Measurements from ENCODE around the gene U2AF1L4. TPM values are rescaled to one million over a fixed set of nuclear protein-coding genes. Genes with fewer than 3 reads are reported as not detected.

The U2AF1L4 gene
- total RNA-seq, 4 donors from 2014 or later, result 18.8 to 45.5 (median 21.9) TPM

DNA sequence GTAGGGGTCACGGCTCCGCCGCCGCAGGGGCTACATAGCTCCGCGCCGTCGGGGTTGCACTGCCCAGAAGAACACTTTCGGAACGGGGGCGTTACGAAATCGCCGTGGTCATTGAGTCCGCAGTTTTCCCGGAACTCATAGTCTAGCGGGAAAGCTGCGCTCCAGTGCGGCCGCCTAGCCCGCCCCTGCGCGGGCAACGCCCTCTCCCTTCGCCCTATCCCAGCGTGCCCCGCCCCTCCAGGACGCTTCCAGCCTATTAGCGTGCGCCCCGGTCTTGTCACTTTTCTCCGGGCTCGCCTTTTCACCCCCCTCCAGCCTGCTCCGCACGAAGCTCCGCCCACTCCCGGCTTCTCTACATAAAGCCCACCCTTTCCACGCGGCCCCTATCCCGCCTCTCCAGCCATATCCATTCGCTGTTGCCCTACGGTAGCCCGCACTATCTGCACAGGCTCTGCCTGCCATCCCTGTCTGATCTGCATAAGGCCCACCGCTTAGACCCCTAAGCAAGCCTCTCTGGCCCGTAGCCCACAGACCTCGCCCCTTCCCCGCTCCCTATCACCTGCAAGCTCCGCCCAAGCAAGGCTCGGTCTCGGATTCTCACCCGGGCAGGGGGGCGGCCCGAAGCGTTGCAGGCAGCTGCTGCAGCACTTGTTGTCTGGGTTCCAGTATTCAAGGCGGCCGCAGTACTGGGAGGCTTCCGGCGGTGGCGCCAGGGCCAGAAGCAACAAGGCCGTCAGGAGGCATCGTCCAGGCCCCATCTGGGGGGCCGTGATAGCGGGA, 4.6 kb downstream of the U2AF1L4 start:
- peak overlapping the region; percentile 69 for H3K4me3 ChIP-seq
- peaks cover 32% of the 10 kb centered on the region for H3K36me3 ChIP-seq
- TF ChIP-seq EP300 (IDR thresholded peaks at IDR 0.05) (peak; percentile 17), POLR2AphosphoS5 (IDR thresholded peaks at IDR 0.05) (peak in 2 of 3 donors; percentile 65 to 86), POLR2A (IDR thresholded peaks at IDR 0.05) (peak in 1 of 2 donors; percentile 41)
- TF ChIP-seq, protein P1, sequence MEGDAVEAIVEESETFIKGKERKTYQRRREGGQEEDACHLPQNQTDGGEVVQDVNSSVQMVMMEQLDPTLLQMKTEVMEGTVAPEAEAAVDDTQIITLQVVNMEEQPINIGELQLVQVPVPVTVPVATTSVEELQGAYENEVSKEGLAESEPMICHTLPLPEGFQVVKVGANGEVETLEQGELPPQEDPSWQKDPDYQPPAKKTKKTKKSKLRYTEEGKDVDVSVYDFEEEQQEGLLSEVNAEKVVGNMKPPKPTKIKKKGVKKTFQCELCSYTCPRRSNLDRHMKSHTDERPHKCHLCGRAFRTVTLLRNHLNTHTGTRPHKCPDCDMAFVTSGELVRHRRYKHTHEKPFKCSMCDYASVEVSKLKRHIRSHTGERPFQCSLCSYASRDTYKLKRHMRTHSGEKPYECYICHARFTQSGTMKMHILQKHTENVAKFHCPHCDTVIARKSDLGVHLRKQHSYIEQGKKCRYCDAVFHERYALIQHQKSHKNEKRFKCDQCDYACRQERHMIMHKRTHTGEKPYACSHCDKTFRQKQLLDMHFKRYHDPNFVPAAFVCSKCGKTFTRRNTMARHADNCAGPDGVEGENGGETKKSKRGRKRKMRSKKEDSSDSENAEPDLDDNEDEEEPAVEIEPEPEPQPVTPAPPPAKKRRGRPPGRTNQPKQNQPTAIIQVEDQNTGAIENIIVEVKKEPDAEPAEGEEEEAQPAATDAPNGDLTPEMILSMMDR (IDR thresholded peaks at IDR 0.05), result no peak
- H3K27me3 ChIP-seq, result no peaks in the 10 kb centered on the region
- WGBS, result under 1% methylated on average over 54 of the region's 63 CpGs
- H3K27ac ChIP-seq, result peak overlapping the region; percentile 79
- DNase-seq (ENCODE audit: low spot score in 2 of 2), result peak; percentile 99
- peaks cover 29% of the 10 kb centered on the region for H3K4me1 ChIP-seq
- no peaks in the 10 kb centered on the region for H3K9me3 ChIP-seq

DNA sequence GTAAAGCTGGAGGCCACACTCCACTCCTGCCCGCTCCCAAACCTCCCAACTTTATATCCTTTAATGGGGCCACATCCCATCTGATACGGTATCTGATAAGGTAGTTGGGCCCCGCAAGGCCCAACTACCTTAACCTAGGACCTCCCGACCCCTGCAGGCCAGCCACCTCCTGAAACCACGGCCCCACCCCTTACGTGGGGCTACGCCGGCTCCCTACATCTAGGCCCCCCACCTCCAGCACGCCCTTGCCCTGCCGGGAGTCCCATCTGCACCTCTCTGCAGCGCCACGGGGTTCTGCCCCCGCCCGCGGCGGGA, 5.2 kb downstream of the U2AF1L4 start:
- no peak for DNase-seq (ENCODE audit: low spot score in 2 of 2)
- peaks cover 28% of the 10 kb centered on the region for H3K4me1 ChIP-seq
- TF ChIP-seq, protein P1 (IDR thresholded peaks at IDR 0.05), result no peak
- no peak for TF ChIP-seq EP300 (IDR thresholded peaks at IDR 0.05)
- no peak for TF ChIP-seq POLR2AphosphoS5 (IDR thresholded peaks at IDR 0.05)
- peak overlapping the region; percentile 79 for H3K27ac ChIP-seq
- H3K27me3 ChIP-seq, result no peaks in the 10 kb centered on the region
- no peaks in the 10 kb centered on the region for H3K9me3 ChIP-seq
- WGBS, result 2% methylated on average over 7 of the region's 16 CpGs
- peaks cover 38% of the 10 kb centered on the region for H3K36me3 ChIP-seq
- peak overlapping the region; percentile 69 for H3K4me3 ChIP-seq

DNA sequence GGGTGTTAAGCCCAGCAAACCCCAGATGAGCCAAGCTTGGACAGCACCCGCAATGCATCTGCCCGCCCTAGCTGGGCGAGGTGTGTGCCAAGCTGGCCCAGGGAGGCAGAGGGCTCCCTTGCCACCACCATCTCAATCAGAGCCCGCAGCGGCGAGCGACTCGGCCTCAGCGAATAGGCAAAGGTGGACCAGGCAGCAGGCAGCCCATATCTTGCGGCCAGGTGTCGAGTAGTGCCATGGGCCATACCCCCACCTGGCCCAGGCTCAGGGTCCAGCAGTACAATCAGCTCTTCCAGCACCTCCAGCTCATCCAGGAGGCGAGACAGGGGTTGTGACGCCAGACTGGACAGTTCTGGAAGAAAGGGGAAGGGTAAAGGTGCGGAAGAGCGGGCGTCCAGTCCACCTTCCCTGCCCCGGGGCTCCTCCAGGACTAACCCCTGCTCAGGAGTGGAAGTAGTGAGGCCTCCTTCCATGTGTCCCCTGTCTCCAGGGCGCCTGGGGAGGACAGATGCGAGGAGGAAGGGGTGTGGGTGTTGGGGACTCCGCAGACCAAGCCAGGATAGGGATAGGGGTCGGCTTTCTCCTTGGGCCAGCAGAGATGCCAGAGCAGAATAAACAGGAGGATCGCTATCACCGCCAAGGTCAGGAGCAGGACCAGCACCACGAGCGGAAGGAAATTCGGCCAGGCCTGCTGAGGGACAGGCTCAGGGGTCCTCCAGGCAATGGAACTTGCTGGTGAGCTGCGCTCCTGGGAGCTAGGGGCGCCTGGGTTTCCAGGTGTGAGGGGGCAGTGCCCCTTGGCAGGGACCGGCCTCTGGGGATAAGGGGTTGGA, 5.7 kb downstream of the U2AF1L4 start:
- peaks cover 43% of the 10 kb centered on the region for H3K36me3 ChIP-seq
- no peak for DNase-seq (ENCODE audit: low spot score in 2 of 2)
- H3K27ac ChIP-seq, result peak overlapping the region; percentile 79
- H3K27me3 ChIP-seq, result no peaks in the 10 kb centered on the region
- TF ChIP-seq POLR2A (IDR thresholded peaks at IDR 0.05), result no peak
- no peak for TF ChIP-seq POLR2AphosphoS5 (IDR thresholded peaks at IDR 0.05)
- TF ChIP-seq EP300 (IDR thresholded peaks at IDR 0.05), result no peak
- TF ChIP-seq, protein P1 (IDR thresholded peaks at IDR 0.05), result no peak
- 78% methylated on average over 16 of the region's 29 CpGs for WGBS
- no peaks in the 10 kb centered on the region for H3K9me3 ChIP-seq
- H3K4me3 ChIP-seq, result peak overlapping the region; percentile 69
- H3K4me1 ChIP-seq, result peaks cover 25% of the 10 kb centered on the region

DNA sequence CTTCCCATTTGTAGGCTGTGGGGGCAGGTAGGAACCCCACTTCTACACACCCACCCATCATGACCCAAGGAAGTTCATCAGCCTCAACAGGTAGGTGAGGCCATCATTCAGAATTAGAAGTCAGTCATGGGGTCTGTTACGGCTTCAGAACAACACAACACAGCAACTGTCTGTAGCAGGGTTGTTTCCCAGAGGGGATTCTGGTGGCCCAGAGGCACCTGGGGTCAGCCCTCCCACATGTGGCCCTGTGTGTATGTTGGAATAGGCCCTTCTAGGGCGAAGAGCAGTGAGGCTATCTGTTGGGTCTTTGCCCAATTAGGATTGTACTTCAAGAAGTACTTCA, 6.4 kb downstream of the U2AF1L4 start:
- H3K27ac ChIP-seq, result no peak overlapping the region
- no CpG with 5 or more reads among the region's 2 CpGs for WGBS

More for the DNA sequence above, 6.4 kb downstream of the U2AF1L4 start:
- no peaks in the 10 kb centered on the region for H3K9me3 ChIP-seq
- peaks cover 19% of the 10 kb centered on the region for H3K4me1 ChIP-seq
- TF ChIP-seq, protein P1 (IDR thresholded peaks at IDR 0.05), result no peak
- TF ChIP-seq EP300 (IDR thresholded peaks at IDR 0.05) (no peak), POLR2AphosphoS5 (IDR thresholded peaks at IDR 0.05) (no peak), POLR2A (IDR thresholded peaks at IDR 0.05) (no peak)
- peaks cover 50% of the 10 kb centered on the region for H3K36me3 ChIP-seq
- H3K4me3 ChIP-seq, result no peak overlapping the region
- no peak for DNase-seq (ENCODE audit: low spot score in 2 of 2)
- H3K27me3 ChIP-seq, result no peaks in the 10 kb centered on the region
